Activated T-helper 17 cell treated with anti-CD3 and anti-CD28 coated beads, Interleukin-2, amount 50 U/mL, for 72 hours (primary cell): ENCODE data around the gene CHM. TPM values are rescaled to one million over a fixed set of nuclear protein-coding genes. Genes with fewer than 3 reads are reported as not detected.
"Not testable (repeated sequence)": the region's sequence is repeated elsewhere in the genome, so short reads cannot be mapped to it uniquely, and the experiment has no call there.

Experiments
- ATAC-seq: fragments of 150-1000 bp; cut with Tn5 transposase; replicated peaks from 2 replicates; pipeline ENCODE4 v1.10.0; 2021; ENCODE audit warnings: mild to moderate bottlenecking, moderate library complexity
- H3K27ac Mint-ChIP-seq: one replicate; pipeline ENCODE4 v1.8.0; 2022; ENCODE audit warnings: mixed read lengths
- H3K27me3 Mint-ChIP-seq: one replicate; pipeline ENCODE4 v1.8.0; 2022; ENCODE audit warnings: mixed read lengths
- H3K36me3 Mint-ChIP-seq: one replicate; pipeline ENCODE4 v1.8.0; 2022; ENCODE audit warnings: low read depth, mild to moderate bottlenecking, mixed read lengths
- H3K4me1 Mint-ChIP-seq: one replicate; pipeline ENCODE4 v1.8.0; 2022; ENCODE audit warnings: mixed read lengths
- H3K4me3 Mint-ChIP-seq: one replicate; pipeline ENCODE4 v1.8.0; 2022; ENCODE audit warnings: mild to moderate bottlenecking, mixed read lengths
- H3K9me3 Mint-ChIP-seq: one replicate; pipeline ENCODE4 v1.8.0; 2022; ENCODE audit warnings: mixed read lengths
- total RNA-seq, 2 donors: library from RNA; stranded (reverse); gene quantifications; one replicate each; pipeline ENCODE4 v1.2.3, GENCODE V29; 2022

The CHM gene
- total RNA-seq = 10 to 100 TPM; 14.8 to 20.5 TPM

- H3K4me3 Mint-ChIP-seq = no peak within 1 kb of the TSS
- no peaks in the 10 kb centered on the region for H3K4me1 Mint-ChIP-seq
- ATAC-seq = peak; percentile 97
- H3K27me3 Mint-ChIP-seq = peaks cover 4% of the 10 kb centered on the region
- no peaks in the 10 kb centered on the region for H3K9me3 Mint-ChIP-seq
- H3K36me3 Mint-ChIP-seq = peaks cover 15% of the 10 kb centered on the region
- H3K27ac Mint-ChIP-seq = no peak within 1 kb of the TSS
Measured at GRCh38 chrX:86047174-86047935, at the start of gene CHM. Gene CHM, minus strand, starts transcription at chrX:86047558. Its CDS starts 26 bp downstream, at chrX:86047532.

- H3K4me1 Mint-ChIP-seq = no peaks in the 10 kb centered on the region
- H3K4me3 Mint-ChIP-seq = no peak overlapping the region
- H3K36me3 Mint-ChIP-seq = no peaks in the 10 kb centered on the region
- peaks cover 3% of the 10 kb centered on the region for H3K9me3 Mint-ChIP-seq
- peaks cover 3% of the 10 kb centered on the region for H3K27me3 Mint-ChIP-seq
- H3K27ac Mint-ChIP-seq = no peak overlapping the region
- no peak for ATAC-seq
Measured at GRCh38 chrX:86078650-86079049, 31.3 kb upstream of the CHM start.

GRCh38 chrX:86066998-86067397 lies 19.6 kb upstream of the CHM start:
- Mint-ChIP-seq H3K4me3 (no peak overlapping the region), H3K36me3 (no peaks in the 10 kb centered on the region), H3K4me1 (no peaks in the 10 kb centered on the region), H3K27ac (no peak overlapping the region), H3K9me3 (no peaks in the 10 kb centered on the region), H3K27me3 (no peaks in the 10 kb centered on the region)
- no peak for ATAC-seq

- no peaks in the 10 kb centered on the region for H3K9me3 Mint-ChIP-seq
- ATAC-seq = no peak
- no peaks in the 10 kb centered on the region for H3K4me1 Mint-ChIP-seq
- H3K27me3 Mint-ChIP-seq = peaks cover 3% of the 10 kb centered on the region
- H3K27ac Mint-ChIP-seq = no peak overlapping the region
- no peak overlapping the region for H3K4me3 Mint-ChIP-seq
- H3K36me3 Mint-ChIP-seq = no peaks in the 10 kb centered on the region
Measured at GRCh38 chrX:86061407-86061806, 14.0 kb upstream of the CHM start.

- Mint-ChIP-seq H3K9me3 (no peaks in the 10 kb centered on the region), H3K36me3 (no peaks in the 10 kb centered on the region), H3K4me3 (no peak overlapping the region), H3K4me1 (no peaks in the 10 kb centered on the region), H3K27ac (no peak overlapping the region), H3K27me3 (peaks cover 14% of the 10 kb centered on the region)
- no peak for ATAC-seq
Measured at GRCh38 chrX:86051741-86052140, 4.4 kb upstream of the CHM start.

- no peaks in the 10 kb centered on the region for H3K4me1 Mint-ChIP-seq
- H3K27me3 Mint-ChIP-seq = peaks cover 6% of the 10 kb centered on the region
- no peaks in the 10 kb centered on the region for H3K9me3 Mint-ChIP-seq
- peaks cover 15% of the 10 kb centered on the region for H3K36me3 Mint-ChIP-seq
- no peak for ATAC-seq
- H3K4me3 Mint-ChIP-seq = no peak overlapping the region
- H3K27ac Mint-ChIP-seq = no peak overlapping the region
Measured at GRCh38 chrX:86047936-86048280, 550 bp upstream of the CHM start.

GRCh38 chrX:86044216-86044615 lies 3.1 kb downstream of the CHM start:
- Mint-ChIP-seq H3K36me3 (peaks cover 15% of the 10 kb centered on the region), H3K4me1 (no peaks in the 10 kb centered on the region), H3K27ac (no peak overlapping the region), H3K4me3 (no peak overlapping the region), H3K27me3 (no peaks in the 10 kb centered on the region), H3K9me3 (no peaks in the 10 kb centered on the region)
- ATAC-seq = no peak

GRCh38 chrX:86039625-86040568 lies 7.5 kb downstream of the CHM start:
- Mint-ChIP-seq H3K4me1 (no peaks in the 10 kb centered on the region), H3K27ac (no peak overlapping the region), H3K9me3 (no peaks in the 10 kb centered on the region)

GRCh38 chrX:86033385-86033784 lies 14.0 kb downstream of the CHM start:
- no peaks in the 10 kb centered on the region for H3K9me3 Mint-ChIP-seq
- no peak for ATAC-seq

More at GRCh38 chrX:86039625-86040568, 7.5 kb downstream of the CHM start:
- Mint-ChIP-seq H3K4me3 (no peak overlapping the region), H3K36me3 (peaks cover 15% of the 10 kb centered on the region), H3K27me3 (no peaks in the 10 kb centered on the region)
- ATAC-seq = no peak

GRCh38 chrX:86028681-86029080 lies 18.7 kb downstream of the CHM start:
- no peaks in the 10 kb centered on the region for H3K9me3 Mint-ChIP-seq
- H3K36me3 Mint-ChIP-seq = peaks cover 13% of the 10 kb centered on the region
- no peak overlapping the region for H3K27ac Mint-ChIP-seq
- no peaks in the 10 kb centered on the region for H3K27me3 Mint-ChIP-seq
- no peak overlapping the region for H3K4me3 Mint-ChIP-seq
- H3K4me1 Mint-ChIP-seq = no peaks in the 10 kb centered on the region
- ATAC-seq = no peak

More at GRCh38 chrX:86033385-86033784, 14.0 kb downstream of the CHM start:
- Mint-ChIP-seq H3K4me1 (no peaks in the 10 kb centered on the region), H3K36me3 (peaks cover 11% of the 10 kb centered on the region), H3K27ac (no peak overlapping the region), H3K27me3 (no peaks in the 10 kb centered on the region), H3K4me3 (no peak overlapping the region)

GRCh38 chrX:86023811-86024210 lies 23.5 kb downstream of the CHM start:
- H3K9me3 Mint-ChIP-seq = no peaks in the 10 kb centered on the region
- peaks cover 8% of the 10 kb centered on the region for H3K4me1 Mint-ChIP-seq
- peak; percentile 35 for ATAC-seq
- no peak overlapping the region for H3K4me3 Mint-ChIP-seq
- H3K27me3 Mint-ChIP-seq = no peaks in the 10 kb centered on the region
- H3K27ac Mint-ChIP-seq = no peak overlapping the region
- peaks cover 28% of the 10 kb centered on the region for H3K36me3 Mint-ChIP-seq

- Mint-ChIP-seq H3K4me3 (no peak overlapping the region), H3K36me3 (peaks cover 35% of the 10 kb centered on the region), H3K9me3 (no peaks in the 10 kb centered on the region), H3K4me1 (peaks cover 8% of the 10 kb centered on the region), H3K27me3 (no peaks in the 10 kb centered on the region), H3K27ac (no peak overlapping the region)
- no peak for ATAC-seq
Measured at GRCh38 chrX:86021652-86022289, 25.6 kb downstream of the CHM start.

GRCh38 chrX:86016139-86016538 lies 31.2 kb downstream of the CHM start:
- Mint-ChIP-seq H3K27ac (no peak overlapping the region), H3K36me3 (peaks cover 33% of the 10 kb centered on the region), H3K4me1 (peaks cover 8% of the 10 kb centered on the region), H3K27me3 (no peaks in the 10 kb centered on the region), H3K9me3 (peaks cover 3% of the 10 kb centered on the region), H3K4me3 (no peak overlapping the region)
- no peak for ATAC-seq

- H3K27me3 Mint-ChIP-seq, H3K27ac Mint-ChIP-seq, H3K4me3 Mint-ChIP-seq, H3K4me1 Mint-ChIP-seq, H3K9me3 Mint-ChIP-seq: not testable (repeated sequence)
- peak; percentile 23 for ATAC-seq
- H3K36me3 Mint-ChIP-seq = peaks cover 30% of the 10 kb centered on the region
Measured at GRCh38 chrX:86014959-86015358, 32.4 kb downstream of the CHM start.
